ENCODE data around the gene WNT3A.
"Not testable (repeated sequence)": the region's sequence is repeated elsewhere in the genome, so short reads cannot be mapped to it uniquely, and the experiment has no call there.

WNT3A gene
- 0.07 to 0.31 reads per million in 2 donors for total RNA-seq

DNA sequence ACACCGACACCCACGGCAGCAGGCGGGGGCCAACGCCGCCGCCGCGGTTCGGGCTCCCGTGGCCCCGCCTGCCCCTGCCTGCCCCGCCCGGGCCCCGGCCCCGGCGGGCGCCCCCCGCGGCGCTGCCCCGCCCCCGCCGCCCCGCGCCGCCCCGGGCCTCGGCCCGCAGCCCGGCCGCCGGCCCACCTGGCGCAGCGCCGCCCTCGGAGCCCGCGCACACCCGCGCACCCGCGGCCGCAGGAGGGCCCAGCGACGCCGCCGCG is at the start of gene WNT3A:
WNT3A (plus strand) TSS at position 213 of the 263 bp plus-strand sequence. CDS start 131 bp downstream, outside the sequence.
- no peak for DNase-seq

GRCh38 chr1:227958617-227959324 is 48.0 kb upstream of the WNT3A start:
- no peak for DNase-seq

GRCh38 chr1:227959325-227959860 is 47.4 kb upstream of the WNT3A start:
- no peak for DNase-seq

- no peak for DNase-seq
These were observed 44.9 kb upstream of the WNT3A start for GRCh38 chr1:227961651-227962466.

DNA sequence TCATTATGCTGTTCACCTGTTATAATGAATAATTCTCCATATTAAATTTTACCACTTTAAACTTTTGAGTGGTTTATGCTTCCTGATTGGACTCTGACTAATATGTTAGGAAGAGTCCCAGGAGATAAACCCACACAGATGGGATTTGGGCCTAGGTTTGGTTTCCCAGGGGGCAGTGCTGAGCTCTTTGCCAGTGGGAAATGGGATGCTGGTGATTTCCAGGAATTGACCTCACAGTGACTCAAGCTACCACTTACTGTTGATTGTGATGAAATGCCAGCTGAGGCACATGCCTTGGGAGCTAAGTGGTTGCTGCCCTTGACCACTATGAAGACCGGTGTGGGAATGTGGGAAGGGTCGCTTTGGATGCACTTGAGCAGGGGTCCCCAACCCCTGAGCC is 40.1 kb upstream of the WNT3A start:
- DNase-seq = not testable (repeated sequence)

- not testable (repeated sequence) for DNase-seq
These were observed 39.0 kb upstream of the WNT3A start for GRCh38 chr1:227967815-227968214.

GRCh38 chr1:227970076-227970995 is 36.5 kb upstream of the WNT3A start:
- not testable (repeated sequence) for DNase-seq

DNA sequence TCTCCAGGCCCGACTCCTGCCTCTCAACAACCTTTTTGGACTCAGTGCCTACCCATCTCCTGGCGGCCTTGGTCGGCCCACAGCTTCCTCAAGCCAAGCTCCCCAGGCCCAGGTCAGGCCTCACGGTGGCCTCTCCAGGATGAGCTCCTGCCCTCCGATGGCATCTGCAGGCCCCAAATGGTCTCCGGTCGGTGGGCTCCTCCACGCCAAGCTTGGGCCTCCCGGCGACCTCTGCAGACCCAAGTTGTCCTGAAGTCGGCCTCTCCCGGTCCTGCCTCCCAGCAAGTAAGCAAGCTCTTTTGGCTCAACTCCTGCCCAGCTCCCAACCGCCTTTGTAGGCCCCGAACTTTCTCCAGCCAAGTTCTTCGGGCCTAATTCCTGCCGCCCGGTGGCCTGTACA is 35.6 kb upstream of the WNT3A start:
- DNase-seq = not testable (repeated sequence)

DNA sequence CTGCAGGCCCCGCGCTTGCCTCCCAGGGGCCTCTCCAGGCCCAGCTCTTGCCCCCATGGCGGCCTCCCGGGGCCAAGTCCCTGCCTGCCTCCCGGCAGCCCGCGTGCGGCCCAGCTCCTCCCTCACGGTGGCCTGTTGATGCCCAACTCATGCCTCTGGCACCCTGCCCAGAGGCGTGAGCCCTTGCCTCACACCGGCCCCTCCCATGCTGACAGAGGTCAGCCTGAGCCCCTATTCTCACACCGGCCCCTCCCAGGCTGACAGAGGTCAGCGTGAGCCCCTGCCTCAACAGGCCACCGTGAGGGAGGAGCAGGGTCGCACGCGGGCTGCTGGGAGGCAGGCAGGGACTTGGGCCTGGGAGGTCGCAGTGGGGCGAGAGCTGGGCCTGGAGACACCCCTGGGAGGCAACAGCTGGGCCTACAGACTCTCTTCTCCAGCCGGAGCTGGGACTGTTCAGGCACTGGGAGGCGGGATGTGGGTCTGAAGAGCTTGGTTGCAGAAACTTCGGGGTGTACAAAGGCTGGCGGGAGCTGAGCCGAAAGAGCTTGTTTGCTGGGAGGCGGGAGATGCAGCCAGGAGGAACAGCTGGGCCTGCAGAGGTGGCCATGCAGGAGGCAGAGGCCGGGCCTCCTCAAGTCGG is 35.0 kb upstream of the WNT3A start:
- DNase-seq = not testable (repeated sequence)

DNA sequence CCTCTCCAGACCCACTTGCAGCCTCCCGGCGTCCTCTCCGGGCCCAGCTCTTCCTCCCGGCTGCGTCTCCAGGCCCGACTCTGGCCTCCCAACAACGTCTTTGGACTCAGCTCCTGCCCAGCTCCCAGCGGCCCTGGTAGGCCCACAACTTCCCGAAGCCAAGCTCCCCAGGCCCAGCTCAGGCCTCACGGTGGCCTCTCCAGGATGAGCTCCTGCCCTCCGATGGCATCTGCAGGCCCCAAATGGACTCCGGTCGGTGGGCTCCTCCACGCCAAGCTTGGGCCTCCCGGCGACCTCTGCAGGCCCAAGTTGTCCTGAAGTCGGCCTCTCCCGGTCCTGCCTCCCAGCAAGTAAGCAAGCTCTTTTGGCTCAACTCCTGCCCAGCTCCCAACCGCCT is 34.5 kb upstream of the WNT3A start:
- not testable (repeated sequence) for DNase-seq

GRCh38 chr1:227972843-227973374 is 33.9 kb upstream of the WNT3A start:
- not testable (repeated sequence) for DNase-seq

GRCh38 chr1:227973724-227974288 is 33.0 kb upstream of the WNT3A start:
- not testable (repeated sequence) for DNase-seq

GRCh38 chr1:227975583-227976283 is 31.1 kb upstream of the WNT3A start:
- DNase-seq = not testable (repeated sequence)

- DNase-seq = no peak
These were observed 19.6 kb upstream of the WNT3A start for GRCh38 chr1:227987181-227987580.

- no peak for DNase-seq
These were observed 12.0 kb upstream of the WNT3A start for GRCh38 chr1:227994632-227995300.

- DNase-seq = no peak
These were observed 10.4 kb upstream of the WNT3A start for GRCh38 chr1:227996187-227996950.

DNA sequence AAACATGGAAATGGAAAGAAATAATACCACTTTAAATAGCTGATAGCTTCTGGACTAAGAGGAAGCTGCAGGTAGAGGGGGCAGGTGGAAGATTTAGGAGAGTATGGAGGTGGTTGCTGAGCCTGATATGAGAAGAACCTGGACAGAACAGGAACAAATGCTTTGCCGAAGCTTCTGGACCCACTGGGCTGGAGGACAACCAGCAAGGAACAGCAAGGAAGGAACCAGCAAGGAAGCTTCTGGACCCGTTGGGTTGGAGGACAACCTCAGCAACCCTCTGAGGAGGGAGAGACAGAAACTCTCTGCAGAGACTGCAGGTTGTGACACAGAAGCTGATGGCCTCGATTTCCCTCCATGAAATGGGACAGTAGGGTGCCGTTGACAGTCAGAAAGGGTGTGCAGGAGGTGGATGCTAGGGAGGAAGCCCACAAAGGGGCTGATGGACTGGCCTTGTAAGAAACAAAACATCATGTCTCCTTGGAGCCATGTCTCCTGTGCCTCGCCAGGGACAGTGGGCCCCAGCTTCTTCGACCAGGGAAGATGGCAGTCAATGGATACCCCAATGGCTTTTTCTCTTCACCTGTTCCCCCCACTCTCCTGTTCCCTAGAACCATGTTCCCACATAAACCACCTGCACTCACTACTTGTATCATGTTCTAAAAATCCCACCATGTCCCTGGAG is 8.3 kb upstream of the WNT3A start:
- DNase-seq = no peak

DNA sequence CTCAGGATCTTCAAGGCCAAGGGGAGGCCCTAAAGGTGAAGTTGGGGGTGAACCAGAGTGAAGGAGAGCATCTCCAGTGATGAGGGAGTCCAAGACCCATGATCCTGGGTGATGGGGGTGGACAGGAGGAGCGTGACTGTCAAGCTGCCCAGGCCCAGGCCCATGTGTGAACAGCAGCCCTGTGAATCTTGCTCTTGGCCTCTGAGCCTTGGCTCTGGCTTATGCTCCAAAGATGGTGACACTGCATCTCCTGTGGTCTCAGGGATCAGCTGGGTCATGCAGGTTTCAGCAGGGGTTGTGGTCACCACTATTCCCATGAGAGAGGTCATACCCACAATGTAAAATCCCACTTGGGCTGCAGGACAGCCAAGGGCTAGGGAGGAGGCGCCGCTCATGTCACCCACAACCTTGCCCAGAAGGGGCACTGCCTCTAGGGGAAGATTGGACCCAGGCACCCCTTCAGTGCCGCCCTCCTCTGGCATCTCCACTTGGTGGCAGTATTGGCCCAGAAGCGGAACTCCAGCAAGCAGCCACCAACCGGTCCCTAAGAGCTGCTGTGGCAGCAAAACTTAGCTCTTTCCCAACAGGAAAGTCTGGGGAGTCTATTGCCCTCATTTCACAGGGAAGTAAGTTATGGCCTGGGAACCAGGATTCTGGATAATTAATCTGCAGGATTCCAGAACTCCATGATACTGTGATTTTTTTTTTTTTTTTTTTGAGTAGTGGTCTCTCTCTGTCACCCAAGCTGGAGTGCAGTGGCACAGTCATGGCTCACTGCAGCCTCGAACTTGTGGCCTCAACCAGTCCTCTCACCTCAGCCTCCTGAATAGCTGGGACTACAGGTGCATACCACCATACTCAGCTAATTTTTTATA is 7.5 kb upstream of the WNT3A start:
- peak in 4 of 5 experiments; percentile 42 to 77 (median 56) for DNase-seq

All from T-helper 2 cell (primary cell).